IMR-90 (cell line): ENCODE data around the gene CEMIP2. TPM values are rescaled to one million over a fixed set of nuclear protein-coding genes. Genes with fewer than 3 reads are reported as not detected.

Experiments used
- ATAC-seq: fragments of 200-7000 bp; cut with Tn5 transposase; 2 replicates; pipeline ENCODE4 v1.9.1; 2020; ENCODE audit warnings: low read depth, mild to moderate bottlenecking, moderate library complexity
- BruUV-seq: library from RNA; stranded (reverse); fragments of 400-500 nt; replicated peaks from 2 replicates; lab custom pipeline; 2021; lab: Mats Ljungman, UMichigan
- CTCF ChIA-PET: fragments of 300-600 bp; formaldehyde crosslinking; extraction: SDS; loops from one replicate; lab custom pipeline; 2021; ENCODE audit warnings: antibody characterized with exemption; lab: Yijun Ruan, JAX
- POLR2A ChIA-PET: fragments of 300-600 bp; sonication (Branson Sonifier 250); formaldehyde crosslinking; loops from one replicate; lab custom pipeline; 2022; ENCODE audit warnings: antibody characterized with exemption; ENCODE audit not compliant: unreplicated experiment; lab: Charles Lee
- DNase-seq: peaks from one replicate; pipeline ENCODE4 v3.0.0; 2013
- H2AFZ ChIP-seq: replicated peaks from 2 replicates; pipeline ENCODE3; 2013; ENCODE audit warnings: low read length, mild to moderate bottlenecking; ENCODE audit not compliant: poor library complexity
- H2AK5ac ChIP-seq: 2 replicates; pipeline ENCODE4 v1.6.1; 2013; ENCODE audit warnings: low read depth, low read length, inconsistent platforms
- H2AK9ac ChIP-seq: replicated peaks from 2 replicates; pipeline ENCODE3; 2013; ENCODE audit warnings: mild to moderate bottlenecking, low read depth, low read length, moderate library complexity; ENCODE audit not compliant: poor library complexity
- H2BK120ac ChIP-seq: 2 replicates; pipeline ENCODE4 v1.6.1; 2013; ENCODE audit warnings: low read depth, low read length, inconsistent platforms
- H2BK15ac ChIP-seq: 3 replicates; pipeline ENCODE4 v1.6.1; 2013; ENCODE audit warnings: low read depth, low read length, inconsistent platforms
- H2BK20ac ChIP-seq: 2 replicates; pipeline ENCODE4 v1.6.1; 2013; ENCODE audit warnings: low read depth, mild to moderate bottlenecking, inconsistent platforms, low read length, moderate library complexity
- H2BK5ac ChIP-seq: 2 replicates; pipeline ENCODE4 v1.6.1; 2013; ENCODE audit warnings: mild to moderate bottlenecking, low read depth, low read length, inconsistent platforms; ENCODE audit not compliant: poor library complexity, severe bottlenecking
- H3K14ac ChIP-seq: replicated peaks from 2 replicates; pipeline ENCODE4 v1.6.1; 2013; ENCODE audit warnings: low read depth, low read length, inconsistent platforms
- H3K18ac ChIP-seq: 2 replicates; pipeline ENCODE4 v1.6.1; 2013; ENCODE audit warnings: low read depth, low read length, control low read depth
- H3K23ac ChIP-seq: 2 replicates; pipeline ENCODE4 v1.6.1; 2013; ENCODE audit warnings: low read depth, low read length, inconsistent platforms
- H3K27ac ChIP-seq: 2 replicates; pipeline ENCODE4 v1.5.1; 2013; ENCODE audit warnings: mild to moderate bottlenecking, control low read depth, low read length; ENCODE audit not compliant: insufficient read depth
- H3K27me3 ChIP-seq: 2 replicates; pipeline ENCODE4 v1.6.1; 2013; ENCODE audit warnings: low read length; ENCODE audit not compliant: control insufficient read depth, insufficient read depth
- H3K36me3 ChIP-seq: 2 replicates; pipeline ENCODE4 v1.6.1; 2013; ENCODE audit warnings: low read length, mixed read lengths; ENCODE audit not compliant: control insufficient read depth, insufficient read depth
- H3K4ac ChIP-seq: 2 replicates; pipeline ENCODE4 v1.6.1; 2013; ENCODE audit warnings: low read depth, low read length, inconsistent platforms
- H3K4me1 ChIP-seq: 2 replicates; pipeline ENCODE4 v1.6.1; 2013; ENCODE audit warnings: low read length, mixed read lengths; ENCODE audit not compliant: control insufficient read depth, insufficient read depth
- H3K4me2 ChIP-seq: 2 replicates; pipeline ENCODE4 v1.6.1; 2013; ENCODE audit warnings: low read depth, mild to moderate bottlenecking, control low read depth, low read length, moderate library complexity
- H3K4me3 ChIP-seq: 2 replicates; pipeline ENCODE4 v1.5.1; 2013; ENCODE audit warnings: low read depth, mild to moderate bottlenecking, control low read depth, low read length, moderate library complexity; ENCODE audit not compliant: insufficient read depth
- H3K56ac ChIP-seq: 2 replicates; pipeline ENCODE4 v1.6.1; 2013; ENCODE audit warnings: low read length, inconsistent platforms; ENCODE audit not compliant: insufficient read depth; ENCODE audit errors: extremely low read depth
- H3K79me1 ChIP-seq, 2 experiments: 2 replicates each; pipeline ENCODE4 v1.6.1; 2013; ENCODE audit warnings: low read length in 2 of 2, inconsistent platforms in 1 of 2, low read depth in 1 of 2
- H3K9ac ChIP-seq: 2 replicates; pipeline ENCODE4 v1.6.1; 2013; ENCODE audit warnings: low read depth, low read length, control low read depth
- H3K9me1 ChIP-seq: 2 replicates; pipeline ENCODE4 v1.6.1; 2013; ENCODE audit warnings: low read length, inconsistent platforms; ENCODE audit not compliant: insufficient read depth
- H3K9me3 ChIP-seq: 2 replicates; pipeline ENCODE4 v1.6.1; 2013; ENCODE audit warnings: low read length; ENCODE audit not compliant: control insufficient read depth, insufficient read depth
- H4K20me1 ChIP-seq: 2 replicates; pipeline ENCODE4 v1.6.1; 2013; ENCODE audit warnings: low read length, inconsistent platforms; ENCODE audit not compliant: insufficient read depth
- H4K5ac ChIP-seq: 2 replicates; pipeline ENCODE4 v1.6.1; 2013; ENCODE audit warnings: mild to moderate bottlenecking, low read depth, low read length, control low read depth
- H4K8ac ChIP-seq, 2 experiments: 2 replicates each; pipeline ENCODE4 v1.6.1; 2013; ENCODE audit warnings: low read depth in 2 of 2, low read length in 2 of 2, control low read depth in 1 of 2, inconsistent platforms in 1 of 2
- H4K91ac ChIP-seq: 2 replicates; pipeline ENCODE4 v1.6.1; 2013; ENCODE audit warnings: low read depth, low read length, inconsistent platforms; ENCODE audit not compliant: insufficient read depth
- BHLHE40 ChIP-seq: fragments of 150-350 bp; IDR thresholded peaks from 2 replicates; pipeline ENCODE4 v1.6.1; 2016; ENCODE audit warnings: mild to moderate bottlenecking, low read depth, low read length
- CEBPB ChIP-seq: IDR thresholded peaks from 2 replicates; pipeline ENCODE4 v1.6.1; 2012; ENCODE audit warnings: low read depth, low read length, improper control_type of control experiment
- CHD1 ChIP-seq: IDR thresholded peaks from 2 replicates; pipeline ENCODE4 v1.6.1; 2012; ENCODE audit warnings: low read depth, low read length, improper control_type of control experiment
- FOS ChIP-seq: fragments of 150-350 bp; IDR thresholded peaks from 2 replicates; pipeline ENCODE4 v1.6.1; 2016; ENCODE audit warnings: low read depth, low read length
- MAFK ChIP-seq: IDR thresholded peaks from 2 replicates; pipeline ENCODE4 v1.6.1; 2012; ENCODE audit warnings: low read depth, low read length, improper control_type of control experiment
- MAZ ChIP-seq: IDR thresholded peaks from 2 replicates; pipeline ENCODE4 v1.6.1; 2012; ENCODE audit warnings: low read depth, mild to moderate bottlenecking, low read length, improper control_type of control experiment, moderate library complexity, borderline replicate concordance
- MXI1 ChIP-seq: IDR thresholded peaks from 2 replicates; pipeline ENCODE4 v1.6.1; 2012; ENCODE audit warnings: low read depth, mild to moderate bottlenecking, low read length, moderate library complexity, borderline replicate concordance
- NFE2L2 ChIP-seq: fragments of 150-350 bp; IDR thresholded peaks from 2 replicates; pipeline ENCODE4 v1.6.1; 2016; ENCODE audit warnings: low read depth, mild to moderate bottlenecking, low read length
- POLR2A ChIP-seq: IDR thresholded peaks from 2 replicates; pipeline ENCODE4 v1.6.1; 2012; ENCODE audit warnings: mild to moderate bottlenecking, low read depth, low read length
- RAD21 ChIP-seq: IDR thresholded peaks from 2 replicates; pipeline ENCODE4 v1.6.1; 2012; ENCODE audit warnings: low read length, improper control_type of control experiment
- RCOR1 ChIP-seq: IDR thresholded peaks from 2 replicates; pipeline ENCODE4 v1.6.1; 2012; ENCODE audit warnings: mild to moderate bottlenecking, low read length, improper control_type of control experiment; ENCODE audit not compliant: insufficient replicate concordance
- RFX5 ChIP-seq: IDR thresholded peaks from 2 replicates; pipeline ENCODE4 v1.8.0; 2012; ENCODE audit warnings: low read depth, mild to moderate bottlenecking, low read length, moderate library complexity
- SMC3 ChIP-seq: fragments of 150-350 bp; IDR thresholded peaks from 2 replicates; pipeline ENCODE4 v1.6.1; 2016; ENCODE audit warnings: low read depth, mild to moderate bottlenecking, antibody characterized with exemption, low read length, moderate library complexity
- WGBS, 2 experiments: methylation state at CpG; one replicate each; pipeline versions ENCODE4 v1.1.5 to v1.1.7; 2013; ENCODE audit warnings: missing lambda C conversion rate in 2 of 2; ENCODE audit not compliant: insufficient read length in 1 of 2; ENCODE audit errors: extremely low coverage in 2 of 2; 5-methylcytosine and 5-hydroxymethylcytosine counted together
- dilution Hi-C: fragments of 300-500 bp; cut with HindIII; formaldehyde crosslinking; loops from one replicate; pipeline ENCODE4 v1.14.3; 2018; ENCODE audit warnings: low sequenced_read_pairs; ENCODE audit not compliant: unreplicated experiment
- in situ Hi-C: fragments of 300-500 bp; cut with MboI; formaldehyde crosslinking; loops from 3 replicates; pipeline ENCODE4 v1.14.3; 2019; ENCODE audit warnings: low sequenced_read_pairs, inconsistent platforms, mixed read lengths
- intact Hi-C: fragments of 100-400 bp; cut with micrococcal nuclease; formaldehyde crosslinking; loops from 2 replicates; pipeline ENCODE4 v1.10.0; 2022
- polyA plus RNA-seq, 3 experiments: library from polyadenylated mRNA; depleted of rRNA; stranded (reverse); fragments of >200 nt; gene quantifications; 2 replicates each; pipeline ENCODE4 v1.2.3, GENCODE V29; 2012; ENCODE audit warnings: low replicate concordance in 1 of 3
- total RNA-seq: library from RNA; depleted of rRNA; stranded (reverse); fragments of >200 nt; gene quantifications from 2 replicates; pipeline ENCODE4 v1.2.3, GENCODE V29; 2012
- TF ChIP-seq, protein P1 (sequence below): fragments of 150-350 bp; IDR thresholded peaks from 2 replicates; pipeline ENCODE4 v1.6.1; 2016; ENCODE audit warnings: low read depth, mild to moderate bottlenecking, low read length, moderate library complexity, borderline replicate concordance
- TF ChIP-seq, protein P2 (sequence below): conservative IDR thresholded peaks from 2 replicates; pipeline ENCODE4 v1.5.1; 2012; ENCODE audit warnings: mild to moderate bottlenecking, low read depth, low read length, improper control_type of control experiment
- TF ChIP-seq, protein P3 (sequence below): fragments of 150-350 bp; IDR thresholded peaks from 2 replicates; pipeline ENCODE4 v1.6.1; 2017; ENCODE audit warnings: mild to moderate bottlenecking, antibody characterized with exemption, low read length, low read depth

Gene CEMIP2
- total and polyA plus RNA-seq, 2 of the 4 experiments (the other 2 are of a cell fraction): 65.2 to 67.4 TPM

GRCh38 chr9:71636143-71636839 lies 132.0 kb downstream of the CEMIP2 start:
- ATAC-seq (no peak), DNase-seq (no peak)
- H4K20me1 ChIP-seq: no peaks in the 10 kb centered on the region
- H3K14ac ChIP-seq: no peak overlapping the region
- no peak overlapping the region for H2BK5ac ChIP-seq
- H2BK15ac ChIP-seq: no peak overlapping the region
- no peaks in the 10 kb centered on the region for H3K4me1 ChIP-seq
- H4K5ac ChIP-seq: no peak overlapping the region
- no peak overlapping the region for H4K91ac ChIP-seq
- H2BK120ac ChIP-seq: no peak overlapping the region
- CTCF ChIA-PET: no interaction called here
- no peak overlapping the region for H3K56ac ChIP-seq
- H2AK9ac ChIP-seq: no peak overlapping the region
- H3K4me3 ChIP-seq: no peak overlapping the region
- in situ Hi-C loops (no loop called here), intact Hi-C loops (no loop called here), dilution Hi-C loops (no loop called here)
- TF ChIP-seq MXI1: no peak
- TF ChIP-seq SMC3: no peak
- no peak for TF ChIP-seq CHD1
- TF ChIP-seq BHLHE40: no peak
- no peak for TF ChIP-seq FOS
- no peak for TF ChIP-seq RFX5
- TF ChIP-seq, protein P1, sequence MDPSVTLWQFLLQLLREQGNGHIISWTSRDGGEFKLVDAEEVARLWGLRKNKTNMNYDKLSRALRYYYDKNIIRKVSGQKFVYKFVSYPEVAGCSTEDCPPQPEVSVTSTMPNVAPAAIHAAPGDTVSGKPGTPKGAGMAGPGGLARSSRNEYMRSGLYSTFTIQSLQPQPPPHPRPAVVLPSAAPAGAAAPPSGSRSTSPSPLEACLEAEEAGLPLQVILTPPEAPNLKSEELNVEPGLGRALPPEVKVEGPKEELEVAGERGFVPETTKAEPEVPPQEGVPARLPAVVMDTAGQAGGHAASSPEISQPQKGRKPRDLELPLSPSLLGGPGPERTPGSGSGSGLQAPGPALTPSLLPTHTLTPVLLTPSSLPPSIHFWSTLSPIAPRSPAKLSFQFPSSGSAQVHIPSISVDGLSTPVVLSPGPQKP: no peak
- TF ChIP-seq, protein P2, sequence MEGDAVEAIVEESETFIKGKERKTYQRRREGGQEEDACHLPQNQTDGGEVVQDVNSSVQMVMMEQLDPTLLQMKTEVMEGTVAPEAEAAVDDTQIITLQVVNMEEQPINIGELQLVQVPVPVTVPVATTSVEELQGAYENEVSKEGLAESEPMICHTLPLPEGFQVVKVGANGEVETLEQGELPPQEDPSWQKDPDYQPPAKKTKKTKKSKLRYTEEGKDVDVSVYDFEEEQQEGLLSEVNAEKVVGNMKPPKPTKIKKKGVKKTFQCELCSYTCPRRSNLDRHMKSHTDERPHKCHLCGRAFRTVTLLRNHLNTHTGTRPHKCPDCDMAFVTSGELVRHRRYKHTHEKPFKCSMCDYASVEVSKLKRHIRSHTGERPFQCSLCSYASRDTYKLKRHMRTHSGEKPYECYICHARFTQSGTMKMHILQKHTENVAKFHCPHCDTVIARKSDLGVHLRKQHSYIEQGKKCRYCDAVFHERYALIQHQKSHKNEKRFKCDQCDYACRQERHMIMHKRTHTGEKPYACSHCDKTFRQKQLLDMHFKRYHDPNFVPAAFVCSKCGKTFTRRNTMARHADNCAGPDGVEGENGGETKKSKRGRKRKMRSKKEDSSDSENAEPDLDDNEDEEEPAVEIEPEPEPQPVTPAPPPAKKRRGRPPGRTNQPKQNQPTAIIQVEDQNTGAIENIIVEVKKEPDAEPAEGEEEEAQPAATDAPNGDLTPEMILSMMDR: no peak
- TF ChIP-seq, protein P3, sequence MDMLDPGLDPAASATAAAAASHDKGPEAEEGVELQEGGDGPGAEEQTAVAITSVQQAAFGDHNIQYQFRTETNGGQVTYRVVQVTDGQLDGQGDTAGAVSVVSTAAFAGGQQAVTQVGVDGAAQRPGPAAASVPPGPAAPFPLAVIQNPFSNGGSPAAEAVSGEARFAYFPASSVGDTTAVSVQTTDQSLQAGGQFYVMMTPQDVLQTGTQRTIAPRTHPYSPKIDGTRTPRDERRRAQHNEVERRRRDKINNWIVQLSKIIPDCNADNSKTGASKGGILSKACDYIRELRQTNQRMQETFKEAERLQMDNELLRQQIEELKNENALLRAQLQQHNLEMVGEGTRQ: no peak
- no peak for TF ChIP-seq RCOR1
- no peak for TF ChIP-seq NFE2L2
- TF ChIP-seq CEBPB: no peak
- TF ChIP-seq MAFK: no peak
- TF ChIP-seq RAD21: no peak
- no peak for TF ChIP-seq POLR2A
- TF ChIP-seq MAZ: no peak
- BruUV-seq: no TSS peak
- H3K9ac ChIP-seq: no peak overlapping the region
- H2AFZ ChIP-seq: no peak overlapping the region
- H3K23ac ChIP-seq: no peak overlapping the region
- no peaks in the 10 kb centered on the region for H3K9me1 ChIP-seq
- H3K79me1 ChIP-seq: no peaks in the 10 kb centered on the region
- no peak overlapping the region for H3K27ac ChIP-seq
- no peak overlapping the region for H3K4ac ChIP-seq
- H3K9me3 ChIP-seq: no peaks in the 10 kb centered on the region
- H3K36me3 ChIP-seq: no peaks in the 10 kb centered on the region
- H3K27me3 ChIP-seq: peaks cover 3% of the 10 kb centered on the region; the same call in 1 of the 2 replicates
- POLR2A ChIA-PET: no interaction called here
- H2BK20ac ChIP-seq: no peak overlapping the region
- no peak overlapping the region for H2AK5ac ChIP-seq
- H4K8ac ChIP-seq: no peak overlapping the region
- no peak overlapping the region for H3K18ac ChIP-seq
- H3K4me2 ChIP-seq: no peak overlapping the region
- 80% methylated on average over 1 of the region's 5 CpGs; no CpG with 5 or more reads in 1 of the 2 experiments for WGBS, 2 experiments
